Tibial artery (tissue), 4 donors: ENCODE data around the gene FOXJ2.
A peak's percentile ranks its signal among the peaks of the same experiment; 100 is the strongest.

Experiments
- DNase-seq, 2 donors: peaks; one replicate each; pipeline ENCODE4 v3.0.0-alpha.2; 2019
- H3K27ac ChIP-seq, 2 donors: fragments of 200-600 bp; sonication (generic) in 1 of 2; 1 replicate in 1 of 2; 2 replicates in 1 of 2; pipeline ENCODE4 v1.5.1; 2018 to 2019; ENCODE audit warnings: mild to moderate bottlenecking in 1 of 2
- H3K27me3 ChIP-seq, 2 donors: fragments of 200-600 bp; sonication (generic) in 1 of 2; one replicate each; pipeline versions ENCODE4 v1.5.1 to v1.6.0; 2016 to 2019
- H3K36me3 ChIP-seq, 3 donors: fragments of 200-600 bp; sonication (generic) in 2 of 3; one replicate each; pipeline ENCODE4 v1.5.1; 2016 to 2019; ENCODE audit warnings: mild to moderate bottlenecking in 2 of 3
- H3K4me1 ChIP-seq, 4 donors: fragments of 200-600 bp; sonication (generic) in 2 of 4; 1 replicate in 3 of 4; 2 replicates in 1 of 4; pipeline ENCODE4 v1.5.1; 2016 to 2019
- H3K4me3 ChIP-seq, 2 donors: fragments of 200-600 bp; sonication (generic) in 1 of 2; 1 replicate in 1 of 2; 2 replicates in 1 of 2; pipeline ENCODE4 v1.5.1; 2018 to 2019; ENCODE audit warnings: mild to moderate bottlenecking in 2 of 2
- H3K9me3 ChIP-seq, 3 donors: fragments of 200-600 bp; sonication (generic) in 1 of 3; one replicate each; pipeline ENCODE4 v1.5.1; 2016 to 2019
- intact Hi-C: fragments of 100-400 bp; cut with DNase I; formaldehyde crosslinking; loops from one replicate; pipeline ENCODE4 v1.15.0; 2023; ENCODE audit warnings: low total_unique reads
- TF ChIP-seq, protein P1 (sequence below), 2 experiments: fragments of 200-600 bp in 1 of 2; fragments of 450-650 bp in 1 of 2; IDR thresholded peaks; one replicate each; pipeline ENCODE4 v1.5.1; 2017 to 2019; ENCODE audit warnings: antibody characterized with exemption in 2 of 2, mild to moderate bottlenecking in 1 of 2, moderate library complexity in 1 of 2

Gene FOXJ2

DNA sequence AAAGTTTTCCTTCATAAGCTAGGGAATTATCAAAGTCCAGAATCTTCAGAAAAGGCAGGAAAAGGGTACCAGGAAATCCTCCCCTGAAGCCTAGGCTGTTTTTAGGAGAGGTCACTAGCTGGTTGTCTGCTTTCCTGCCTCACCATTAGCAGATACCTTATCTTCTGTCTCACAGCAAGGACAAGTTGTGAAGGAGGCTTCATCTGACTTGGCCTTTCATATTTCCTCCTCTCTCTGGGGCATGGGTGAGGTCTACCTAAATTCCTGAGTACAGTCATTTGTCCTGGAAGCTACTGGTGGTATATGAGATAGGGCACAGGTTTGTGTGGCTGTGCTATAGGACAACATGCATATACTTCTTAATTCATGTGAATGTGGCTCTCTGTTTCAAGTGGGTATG lies 2.3 kb downstream of the FOXJ2 start:
- intact Hi-C loops, result loop anchor here (5.0 kb wide), 1 partner anchor 207 kb away; no protein-coding TSS in a partner anchor
- Histone ChIP-seq H3K9me3 (no peaks in the 10 kb centered on the region), H3K27ac (peak overlapping the region; percentile 92 to 97), H3K36me3 (peaks cover 0 to 3% (median 0%) of the 10 kb centered on the region in 3 donors), H3K27me3 (no peaks in the 10 kb centered on the region), H3K4me1 (peaks cover 0 to 71% (median 63%) of the 10 kb centered on the region in 4 donors), H3K4me3 (peak overlapping the region; percentile 80 to 85)
- TF ChIP-seq, protein P1, sequence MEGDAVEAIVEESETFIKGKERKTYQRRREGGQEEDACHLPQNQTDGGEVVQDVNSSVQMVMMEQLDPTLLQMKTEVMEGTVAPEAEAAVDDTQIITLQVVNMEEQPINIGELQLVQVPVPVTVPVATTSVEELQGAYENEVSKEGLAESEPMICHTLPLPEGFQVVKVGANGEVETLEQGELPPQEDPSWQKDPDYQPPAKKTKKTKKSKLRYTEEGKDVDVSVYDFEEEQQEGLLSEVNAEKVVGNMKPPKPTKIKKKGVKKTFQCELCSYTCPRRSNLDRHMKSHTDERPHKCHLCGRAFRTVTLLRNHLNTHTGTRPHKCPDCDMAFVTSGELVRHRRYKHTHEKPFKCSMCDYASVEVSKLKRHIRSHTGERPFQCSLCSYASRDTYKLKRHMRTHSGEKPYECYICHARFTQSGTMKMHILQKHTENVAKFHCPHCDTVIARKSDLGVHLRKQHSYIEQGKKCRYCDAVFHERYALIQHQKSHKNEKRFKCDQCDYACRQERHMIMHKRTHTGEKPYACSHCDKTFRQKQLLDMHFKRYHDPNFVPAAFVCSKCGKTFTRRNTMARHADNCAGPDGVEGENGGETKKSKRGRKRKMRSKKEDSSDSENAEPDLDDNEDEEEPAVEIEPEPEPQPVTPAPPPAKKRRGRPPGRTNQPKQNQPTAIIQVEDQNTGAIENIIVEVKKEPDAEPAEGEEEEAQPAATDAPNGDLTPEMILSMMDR (IDR thresholded peaks at IDR 0.05), result no peak
- no peak for DNase-seq

DNA sequence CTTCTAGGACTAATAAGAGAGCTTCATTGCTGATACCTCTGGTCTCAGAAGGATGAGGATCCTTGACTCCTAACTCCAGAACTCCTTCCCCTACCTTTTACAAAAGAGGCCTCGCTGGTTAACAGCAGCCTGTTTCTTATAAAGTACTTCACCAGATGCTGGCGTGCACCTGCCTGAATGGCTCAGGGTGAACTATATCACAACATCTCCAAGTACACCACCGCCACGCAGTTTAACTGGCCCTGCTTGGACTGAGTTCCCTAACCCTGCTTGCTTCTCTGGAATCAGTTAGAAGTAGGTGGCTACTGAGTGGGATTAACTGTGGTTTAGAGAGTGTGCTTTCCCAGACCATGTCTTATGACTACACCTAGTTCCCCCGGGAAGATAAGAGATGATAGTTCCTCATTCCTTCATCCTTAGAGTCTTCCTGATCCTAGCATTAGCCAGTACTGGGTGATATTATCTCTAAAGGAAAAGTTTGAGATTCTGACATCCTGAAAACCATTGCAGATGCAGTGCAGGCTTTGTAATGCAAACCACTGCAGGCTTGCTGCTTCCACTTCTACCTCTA lies 3.0 kb downstream of the FOXJ2 start:
- TF ChIP-seq, protein P1 (IDR thresholded peaks at IDR 0.05), result no peak
- peak overlapping the region; percentile 80 to 85 for H3K4me3 ChIP-seq
- H3K27me3 ChIP-seq, result no peaks in the 10 kb centered on the region
- no peak for DNase-seq
- H3K9me3 ChIP-seq, result no peaks in the 10 kb centered on the region
- peaks cover 0 to 71% (median 63%) of the 10 kb centered on the region in 4 donors for H3K4me1 ChIP-seq
- H3K27ac ChIP-seq, result peak overlapping the region; percentile 92 to 97
- peaks cover under 1 to 10% (median 4%) of the 10 kb centered on the region in 3 donors for H3K36me3 ChIP-seq
- intact Hi-C loops, result loop anchor here (5.0 kb wide), 1 partner anchor 207 kb away; no protein-coding TSS in a partner anchor

DNA sequence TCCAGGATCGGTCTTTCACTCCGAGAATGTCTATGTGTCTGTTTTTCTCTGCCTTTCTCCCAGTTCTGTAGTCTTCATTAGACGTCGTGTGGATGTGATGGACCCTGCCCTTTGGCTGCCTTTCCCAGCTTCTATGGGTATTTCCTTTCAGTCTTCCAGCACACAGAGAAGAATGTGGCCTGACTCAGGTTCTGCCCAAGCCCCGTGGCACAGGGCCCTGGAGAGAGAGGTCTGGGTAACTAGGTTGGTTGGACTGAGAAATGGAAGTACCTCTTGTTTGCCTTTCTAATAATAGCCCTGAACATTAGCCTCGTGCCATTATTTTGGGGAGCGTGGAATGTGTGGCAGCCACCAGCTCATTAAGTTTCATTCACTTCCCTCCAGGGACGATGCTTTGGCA lies 3.8 kb downstream of the FOXJ2 start:
- Histone ChIP-seq H3K36me3 (peaks cover 8 to 18% (median 12%) of the 10 kb centered on the region in 3 donors), H3K27ac (peak overlapping the region; percentile 92 to 97), H3K4me3 (peak overlapping the region; percentile 8 to 80), H3K27me3 (no peaks in the 10 kb centered on the region), H3K4me1 (peaks cover 0 to 69% (median 62%) of the 10 kb centered on the region in 4 donors), H3K9me3 (no peaks in the 10 kb centered on the region)
- DNase-seq, result no peak
- TF ChIP-seq, protein P1 (IDR thresholded peaks at IDR 0.05), result no peak
- intact Hi-C loops, result loop anchor here (5.0 kb wide), 1 partner anchor 206 kb away; no protein-coding TSS in a partner anchor

DNA sequence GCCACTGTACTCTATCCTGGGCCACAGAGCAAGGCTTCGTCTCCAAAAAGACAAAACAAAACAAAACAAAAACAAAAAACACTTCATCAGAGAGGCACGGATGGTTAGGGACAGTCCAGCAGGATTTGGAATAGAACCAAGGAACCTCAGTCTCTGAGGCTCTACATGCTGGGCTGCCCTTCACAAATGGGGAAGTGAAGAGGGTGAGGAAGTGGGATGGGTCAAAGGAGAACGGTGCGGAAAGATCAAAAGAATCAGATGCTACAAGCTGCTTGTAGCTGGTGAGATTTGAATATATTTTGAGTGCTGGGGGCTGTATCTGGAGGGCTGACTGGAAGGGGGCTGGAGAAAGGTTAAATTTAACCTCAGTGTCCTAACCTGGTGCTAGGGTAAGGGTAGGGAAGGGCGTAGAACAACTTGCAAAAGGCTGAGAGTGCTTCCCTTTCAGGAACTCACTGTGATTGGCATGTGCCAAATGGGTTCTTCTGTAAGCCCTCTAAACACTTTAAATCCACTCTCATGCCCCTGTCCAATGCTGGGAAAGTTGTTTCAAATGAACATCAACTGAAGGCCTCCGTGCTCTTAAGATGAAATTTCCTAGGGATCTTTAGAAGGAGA lies 4.6 kb downstream of the FOXJ2 start:
- H3K36me3 ChIP-seq, result peaks cover 15 to 26% (median 20%) of the 10 kb centered on the region in 3 donors
- H3K4me3 ChIP-seq, result no peak overlapping the region
- TF ChIP-seq, protein P1 (IDR thresholded peaks at IDR 0.05), result no peak
- peaks cover 0 to 62% (median 56%) of the 10 kb centered on the region in 4 donors for H3K4me1 ChIP-seq
- no peaks in the 10 kb centered on the region for H3K27me3 ChIP-seq
- no peak for DNase-seq
- H3K9me3 ChIP-seq, result no peaks in the 10 kb centered on the region
- H3K27ac ChIP-seq, result peak overlapping the region; percentile 92 to 97
- intact Hi-C loops, result loop anchor here (5.0 kb wide), 1 partner anchor 205 kb away; no protein-coding TSS in a partner anchor

DNA sequence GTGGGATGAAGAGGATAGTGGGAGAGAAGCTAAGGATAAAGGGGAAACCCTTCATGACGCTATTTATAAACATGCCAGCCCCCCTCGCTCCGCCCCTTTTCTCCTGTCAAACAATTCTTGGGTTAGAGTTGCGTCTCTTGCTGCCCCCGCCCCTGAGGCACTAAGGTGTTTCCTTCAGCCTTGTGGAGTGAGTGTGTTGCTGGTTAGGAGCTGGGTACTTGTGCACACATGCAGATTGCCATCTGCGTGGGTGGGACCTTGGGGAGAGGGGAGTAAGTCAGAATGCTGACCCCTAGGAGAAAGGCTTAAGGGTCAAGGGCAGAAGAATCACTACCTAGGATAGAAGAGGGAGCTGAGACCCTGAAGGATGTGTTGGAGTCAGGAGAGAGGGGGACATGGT lies 5.4 kb downstream of the FOXJ2 start:
- TF ChIP-seq, protein P1 (IDR thresholded peaks at IDR 0.05), result no peak
- Histone ChIP-seq H3K36me3 (peaks cover 22 to 34% (median 28%) of the 10 kb centered on the region in 3 donors), H3K4me1 (peaks cover 0 to 62% (median 56%) of the 10 kb centered on the region in 4 donors), H3K9me3 (no peaks in the 10 kb centered on the region), H3K27ac (peak overlapping the region; percentile 44 to 92), H3K4me3 (peak overlapping the region in 1 of 2 donors; percentile 36), H3K27me3 (no peaks in the 10 kb centered on the region)
- no peak for DNase-seq
- intact Hi-C loops, result loop anchor here (5.0 kb wide), 1 partner anchor 204 kb away; no protein-coding TSS in a partner anchor
